Measurements from ENCODE around the gene NUTM1.

- no peak for TF ChIP-seq SP2 (tag by site-specific recombination; IDR thresholded peaks at IDR 0.05)
- TF ChIP-seq PBX3 (CRISPR knock-in tag; IDR thresholded peaks at IDR 0.05): no peak
- TF ChIP-seq CTCF (tag by site-specific recombination; IDR thresholded peaks at IDR 0.05): no peak
- TF ChIP-seq ZNF274 (IDR thresholded peaks at IDR 0.05; ENCODE audit: low read length): no peak
- TF ChIP-seq ZNF274 (tag by site-specific recombination; IDR thresholded peaks at IDR 0.05; ENCODE audit: borderline replicate concordance): no peak
- TF ChIP-seq ZNF223 (tag by site-specific recombination; IDR thresholded peaks at IDR 0.05): no peak
- TF ChIP-seq KLF16 (tag by site-specific recombination; IDR thresholded peaks at IDR 0.05): no peak
- TF ChIP-seq ZNF549 (tag by site-specific recombination; IDR thresholded peaks at IDR 0.05): no peak
- TF ChIP-seq RBAK (tag by site-specific recombination; IDR thresholded peaks at IDR 0.05): no peak
- TF ChIP-seq ZNF560 (tag by site-specific recombination; IDR thresholded peaks at IDR 0.05; ENCODE audit: borderline replicate concordance): no peak
- TF ChIP-seq ZNF792 (tag by site-specific recombination; IDR thresholded peaks at IDR 0.05): no peak
- no peak for TF ChIP-seq MEIS1 (CRISPR knock-in tag; IDR thresholded peaks at IDR 0.05; ENCODE audit: borderline replicate concordance)
- TF ChIP-seq REPIN1 (tag by site-specific recombination; IDR thresholded peaks at IDR 0.05; ENCODE audit: low read depth): no peak
- TF ChIP-seq ZNF670 (tag by site-specific recombination; IDR thresholded peaks at IDR 0.05; ENCODE audit: low read depth): no peak
These were observed 20.9 kb downstream of the NUTM1 start for GRCh38 chr15:34364041-34364440.
